GM23248 (cell line): ENCODE data around the gene TXNDC16. TPM values are rescaled to one million over a fixed set of nuclear protein-coding genes. Genes with fewer than 3 reads are reported as not detected.
A peak's percentile ranks its signal among the peaks of the same experiment; 100 is the strongest.

Experiments
- DNase-seq: peaks from one replicate; pipeline ENCODE4 v3.0.0-alpha.2; 2015
- H2AFZ ChIP-seq: fragments of 200-600 bp; sonication (generic); 2 replicates; pipeline ENCODE4 v1.6.1; 2016; ENCODE audit warnings: antibody characterized with exemption
- H3F3A ChIP-seq: fragments of 200-600 bp; sonication (generic); 2 replicates; pipeline ENCODE4 v1.6.1; 2016; ENCODE audit warnings: mild to moderate bottlenecking, antibody characterized with exemption, mixed run types; ENCODE audit not compliant: insufficient read depth
- H3K27ac ChIP-seq: fragments of 200-600 bp; sonication (generic); 2 replicates; pipeline ENCODE4 v1.5.1; 2016; ENCODE audit warnings: mild to moderate bottlenecking
- H3K27me3 ChIP-seq: fragments of 200-600 bp; sonication (generic); replicated peaks from 2 replicates; pipeline ENCODE4 v1.6.1; 2016; ENCODE audit warnings: mild to moderate bottlenecking; ENCODE audit not compliant: insufficient read depth
- H3K36me3 ChIP-seq: fragments of 200-600 bp; sonication (generic); 2 replicates; pipeline ENCODE4 v1.6.1; 2016; ENCODE audit warnings: low read depth, mild to moderate bottlenecking
- H3K4me1 ChIP-seq: fragments of 200-600 bp; sonication (generic); 2 replicates; pipeline ENCODE4 v1.6.1; 2016; ENCODE audit warnings: mild to moderate bottlenecking; ENCODE audit not compliant: insufficient read depth
- H3K4me2 ChIP-seq: fragments of 200-600 bp; sonication (generic); one replicate; pipeline ENCODE4 v1.6.1; 2016; ENCODE audit warnings: mild to moderate bottlenecking; ENCODE audit not compliant: unreplicated experiment
- H3K4me3 ChIP-seq: fragments of 200-600 bp; sonication (generic); 2 replicates; pipeline ENCODE4 v1.5.1; 2016; ENCODE audit warnings: mild to moderate bottlenecking
- H3K79me2 ChIP-seq: fragments of 200-600 bp; sonication (generic); 2 replicates; pipeline ENCODE4 v1.6.1; 2016; ENCODE audit warnings: mild to moderate bottlenecking; ENCODE audit not compliant: insufficient read depth
- H3K9ac ChIP-seq: fragments of 200-600 bp; sonication (generic); 2 replicates; pipeline ENCODE4 v1.6.1; 2016; ENCODE audit warnings: mild to moderate bottlenecking
- H3K9me2 ChIP-seq: fragments of 200-600 bp; sonication (generic); 2 replicates; pipeline ENCODE4 v1.6.1; 2016; ENCODE audit warnings: mixed run types, mild to moderate bottlenecking, moderate library complexity; ENCODE audit not compliant: insufficient read depth
- H3K9me3 ChIP-seq: fragments of 200-600 bp; sonication (generic); one replicate; pipeline ENCODE4 v1.6.1; 2017; ENCODE audit warnings: low read depth
- H4K20me1 ChIP-seq: fragments of 200-600 bp; sonication (generic); 2 replicates; pipeline ENCODE4 v1.6.0; 2016; ENCODE audit not compliant: insufficient read depth
- EZH2 ChIP-seq: fragments of 200-600 bp; sonication (generic); IDR thresholded peaks from 2 replicates; pipeline ENCODE4 v1.6.1; 2018; ENCODE audit warnings: antibody characterized with exemption, mild to moderate bottlenecking; ENCODE audit not compliant: insufficient read depth, poor library complexity, severe bottlenecking
- EZH2phosphoT487 ChIP-seq: fragments of 200-600 bp; sonication (generic); IDR thresholded peaks from 2 replicates; pipeline ENCODE4 v1.6.1; 2018; ENCODE audit warnings: antibody characterized with exemption, moderate library complexity, mild to moderate bottlenecking, low read depth; ENCODE audit not compliant: insufficient read depth
- WGBS, 2 experiments: methylation state at CpG; one replicate each; pipeline ENCODE4 v1.1.6; 2015 to 2017; ENCODE audit warnings: low lambda C conversion rate in 2 of 2, low coverage in 1 of 2; ENCODE audit errors: missing lambda C conversion rate in 2 of 2; 5-methylcytosine and 5-hydroxymethylcytosine counted together
- in situ Hi-C: fragments of 300-500 bp; cut with MboI; formaldehyde crosslinking; loops from 2 replicates; pipeline ENCODE4 v1.15.0; 2020
- polyA plus RNA-seq: library from polyadenylated mRNA; unstranded; fragments of >200 nt; fragmentation: Nextera tagmentation; extraction: Ambion mirVana; gene quantifications from 2 replicates; pipeline ENCODE4 v1.2.1, GENCODE V29; 2016
- total RNA-seq: library from RNA; depleted of rRNA; stranded (reverse); fragments of >200 nt; shearing (Covaris generic); gene quantifications from 2 replicates; pipeline ENCODE4 v1.2.3, GENCODE V29; 2014

TXNDC16 gene
- total and polyA plus RNA-seq, 2 experiments from 2014 or later = 2.4 to 2.5 TPM

DNA sequence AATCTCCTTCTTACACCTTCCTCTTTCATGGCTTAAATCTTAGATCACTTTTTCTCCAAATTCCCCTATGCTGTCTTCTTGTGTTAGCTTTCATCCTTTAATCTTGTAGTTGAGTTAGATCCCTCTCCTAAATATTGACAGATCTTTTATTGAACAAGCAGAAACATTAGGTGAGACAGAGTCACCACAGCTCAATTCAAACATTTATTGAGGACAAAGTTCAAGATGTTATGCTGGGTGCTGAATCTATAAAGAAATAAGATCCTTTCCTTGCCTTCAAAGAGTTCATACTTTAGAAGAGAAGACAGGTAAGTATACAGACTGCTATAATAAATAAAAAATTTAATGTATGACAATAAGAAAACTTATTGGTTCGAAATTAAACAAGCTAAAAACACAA is 109.7 kb downstream of the TXNDC16 start:
- H2AFZ ChIP-seq = no peak overlapping the region
- no peaks in the 10 kb centered on the region for H4K20me1 ChIP-seq
- no peak for TF ChIP-seq EZH2
- TF ChIP-seq EZH2phosphoT487 = no peak
- H3K9me2 ChIP-seq = no peaks in the 10 kb centered on the region
- no peak overlapping the region for H3K4me2 ChIP-seq
- H3K27me3 ChIP-seq = no peaks in the 10 kb centered on the region
- in situ Hi-C loops = no loop called here
- no peak overlapping the region for H3K9ac ChIP-seq
- H3K79me2 ChIP-seq = no peaks in the 10 kb centered on the region
- no peak overlapping the region for H3K4me3 ChIP-seq
- H3K4me1 ChIP-seq = peaks cover 6% of the 10 kb centered on the region; the same call in 1 of the 2 replicates
- 91 to 96% methylated on average over 1 of the region's 1 CpG for WGBS, 2 experiments
- no peaks in the 10 kb centered on the region for H3K9me3 ChIP-seq
- H3F3A ChIP-seq = 0 out of 2 replicates have a peak, but pooled peaks cover 5% of the 10 kb centered on the region
- H3K36me3 ChIP-seq = no peaks in the 10 kb centered on the region
- no peak for DNase-seq
- no peak overlapping the region for H3K27ac ChIP-seq

DNA sequence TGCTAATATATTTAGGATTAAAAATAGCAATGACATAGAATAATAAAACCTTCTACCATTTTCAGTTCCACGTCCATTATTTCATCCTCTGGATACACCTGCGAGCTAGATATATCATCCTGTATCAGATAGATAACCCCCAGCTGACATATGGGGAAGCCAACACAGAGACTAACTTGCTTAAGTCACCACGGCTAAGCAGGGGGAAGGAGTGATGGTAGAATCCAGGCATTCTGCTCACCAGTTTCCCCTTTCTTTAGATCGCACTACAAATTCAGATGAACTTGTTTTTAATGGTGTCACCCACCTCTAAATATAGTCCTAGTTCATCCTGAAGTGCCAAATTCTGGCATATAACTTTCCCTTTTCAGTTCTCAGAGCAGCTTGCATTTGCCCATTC is 110.1 kb downstream of the TXNDC16 start:
- in situ Hi-C loops = no loop called here
- Histone ChIP-seq H3K9ac (no peak overlapping the region), H3F3A (0 out of 2 replicates have a peak, but pooled peaks cover 5% of the 10 kb centered on the region), H2AFZ (no peak overlapping the region), H3K79me2 (no peaks in the 10 kb centered on the region), H3K4me1 (peaks cover 6% of the 10 kb centered on the region; the same call in 1 of the 2 replicates), H3K9me2 (no peaks in the 10 kb centered on the region), H3K4me3 (no peak overlapping the region), H3K27me3 (no peaks in the 10 kb centered on the region), H3K9me3 (no peaks in the 10 kb centered on the region), H4K20me1 (no peaks in the 10 kb centered on the region), H3K36me3 (no peaks in the 10 kb centered on the region), H3K27ac (no peak overlapping the region), H3K4me2 (no peak overlapping the region)
- TF ChIP-seq EZH2 = no peak
- TF ChIP-seq EZH2phosphoT487 = no peak
- no peak for DNase-seq
- WGBS, 2 experiments = 92 to 93% methylated on average over 4 of the region's 4 CpGs

DNA sequence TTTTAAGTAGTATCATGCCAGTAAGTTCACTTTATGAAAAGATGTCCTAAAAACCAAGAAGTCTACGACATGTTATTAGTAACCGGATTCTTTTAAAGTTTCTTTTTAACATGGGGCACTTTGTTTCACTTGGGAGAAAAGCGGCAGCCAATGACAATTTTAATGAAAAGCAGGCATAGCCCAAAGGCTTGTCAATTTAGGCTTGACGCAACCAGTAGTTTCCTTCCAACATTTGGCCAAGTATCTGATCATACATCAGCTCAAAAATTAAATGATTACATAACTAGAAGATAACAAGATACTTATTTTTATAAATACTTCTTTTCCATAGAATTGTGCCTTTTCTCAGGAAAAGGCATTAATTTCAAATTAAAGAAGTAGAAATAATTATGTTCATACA is 112.8 kb downstream of the TXNDC16 start:
- Histone ChIP-seq H3K27me3 (no peaks in the 10 kb centered on the region), H3K27ac (no peak overlapping the region), H3K4me3 (no peak overlapping the region), H2AFZ (0 out of 2 replicates have a peak overlapping the region, but pooled peaks have one; percentile 0), H3K36me3 (no peaks in the 10 kb centered on the region), H3K4me2 (no peak overlapping the region), H3K4me1 (peaks cover 6% of the 10 kb centered on the region; the same call in 1 of the 2 replicates), H3K9ac (no peak overlapping the region), H3K79me2 (no peaks in the 10 kb centered on the region), H3F3A (0 out of 2 replicates have a peak, but pooled peaks cover 5% of the 10 kb centered on the region), H4K20me1 (no peaks in the 10 kb centered on the region), H3K9me3 (no peaks in the 10 kb centered on the region), H3K9me2 (no peaks in the 10 kb centered on the region)
- in situ Hi-C loops = no loop called here
- TF ChIP-seq EZH2phosphoT487 (no peak), EZH2 (no peak)
- WGBS, 2 experiments = 46 to 52% methylated on average over 4 of the region's 4 CpGs
- no peak for DNase-seq

DNA sequence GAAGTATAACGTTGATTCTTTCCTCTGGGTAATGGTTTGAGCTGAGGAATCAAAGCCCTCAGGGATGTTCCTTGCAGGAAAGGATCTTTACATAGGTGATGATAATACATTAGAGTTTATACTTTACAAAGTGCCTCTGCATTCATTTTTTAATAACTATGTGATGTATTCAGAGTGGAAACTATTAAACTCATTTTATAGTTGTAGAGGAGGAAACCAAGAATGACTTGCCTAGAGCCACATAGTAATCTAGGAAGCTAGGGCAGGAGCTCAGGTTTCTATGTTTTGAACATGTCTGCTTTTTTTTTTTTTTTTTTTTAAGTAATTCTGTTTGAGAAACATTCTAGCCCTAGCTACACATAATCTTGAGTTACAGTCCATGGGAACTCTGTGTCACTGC is 117.3 kb downstream of the TXNDC16 start:
- no peak for DNase-seq
- TF ChIP-seq EZH2phosphoT487 (no peak), EZH2 (no peak)
- Histone ChIP-seq H3K9ac (no peak overlapping the region), H3K4me3 (no peak overlapping the region), H3K27ac (no peak overlapping the region), H3K4me2 (no peak overlapping the region), H3F3A (no peaks in the 10 kb centered on the region), H3K4me1 (no peaks in the 10 kb centered on the region), H3K9me2 (no peaks in the 10 kb centered on the region), H4K20me1 (no peaks in the 10 kb centered on the region), H3K9me3 (no peaks in the 10 kb centered on the region), H3K36me3 (no peaks in the 10 kb centered on the region), H3K27me3 (no peaks in the 10 kb centered on the region), H3K79me2 (no peaks in the 10 kb centered on the region), H2AFZ (no peak overlapping the region)
- WGBS, 2 experiments = 90 to 92% methylated on average over 1 of the region's 1 CpG
- in situ Hi-C loops = no loop called here

DNA sequence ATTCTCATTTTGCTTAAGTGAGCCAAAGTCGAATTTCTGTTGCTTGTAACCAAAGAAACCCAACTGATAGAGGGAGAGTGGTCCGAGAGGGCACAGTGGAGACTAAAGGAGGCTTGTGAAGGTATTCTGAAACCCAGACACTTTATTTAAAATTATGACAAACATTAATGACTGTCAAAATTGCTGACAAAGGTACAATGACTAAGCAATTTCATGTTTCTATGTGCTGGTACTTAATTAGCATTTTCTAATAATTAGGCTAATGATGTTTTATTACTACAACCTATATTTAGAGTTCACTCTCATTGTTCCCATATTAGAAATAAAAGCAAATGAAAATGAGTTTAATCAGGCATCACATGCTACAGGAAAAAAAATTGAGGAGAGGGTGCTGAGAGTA is 121.8 kb downstream of the TXNDC16 start:
- H2AFZ ChIP-seq = no peak overlapping the region
- H3K4me3 ChIP-seq = no peak overlapping the region
- no peaks in the 10 kb centered on the region for H3K9me3 ChIP-seq
- in situ Hi-C loops = no loop called here
- no peaks in the 10 kb centered on the region for H3K9me2 ChIP-seq
- no peak overlapping the region for H3K4me2 ChIP-seq
- H3K27me3 ChIP-seq = no peaks in the 10 kb centered on the region
- no peak for DNase-seq
- H4K20me1 ChIP-seq = no peaks in the 10 kb centered on the region
- TF ChIP-seq EZH2 (no peak), EZH2phosphoT487 (no peak)
- H3K79me2 ChIP-seq = no peaks in the 10 kb centered on the region
- H3F3A ChIP-seq = no peaks in the 10 kb centered on the region
- H3K36me3 ChIP-seq = no peaks in the 10 kb centered on the region
- H3K27ac ChIP-seq = no peak overlapping the region
- no peak overlapping the region for H3K9ac ChIP-seq
- no peaks in the 10 kb centered on the region for H3K4me1 ChIP-seq
- WGBS, 2 experiments = 74 to 81% methylated on average over 2 of the region's 2 CpGs
